Astrocyte of the spinal cord (primary cell): ENCODE measurements around the gene TMEM174.

Experiments used
- DNase-seq: peaks from one replicate; pipeline ENCODE4 v3.0.0; 2011; ENCODE audit warnings: low read depth, low spot score
- H3K4me3 ChIP-seq: 2 replicates; pipeline ENCODE4 v1.5.1; 2011; ENCODE audit warnings: low read depth, mild to moderate bottlenecking, low read length, moderate library complexity
- CTCF ChIP-seq: IDR thresholded peaks from 2 replicates; pipeline ENCODE4 v1.5.1; 2012; ENCODE audit warnings: low read depth, mild to moderate bottlenecking, low read length, inconsistent platforms
- in situ Hi-C: cut with HindIII; loops from 2 replicates; pipeline ENCODE4 v1.10.0; 2017; ENCODE audit warnings: low sequenced_read_pairs

Gene TMEM174

DNA sequence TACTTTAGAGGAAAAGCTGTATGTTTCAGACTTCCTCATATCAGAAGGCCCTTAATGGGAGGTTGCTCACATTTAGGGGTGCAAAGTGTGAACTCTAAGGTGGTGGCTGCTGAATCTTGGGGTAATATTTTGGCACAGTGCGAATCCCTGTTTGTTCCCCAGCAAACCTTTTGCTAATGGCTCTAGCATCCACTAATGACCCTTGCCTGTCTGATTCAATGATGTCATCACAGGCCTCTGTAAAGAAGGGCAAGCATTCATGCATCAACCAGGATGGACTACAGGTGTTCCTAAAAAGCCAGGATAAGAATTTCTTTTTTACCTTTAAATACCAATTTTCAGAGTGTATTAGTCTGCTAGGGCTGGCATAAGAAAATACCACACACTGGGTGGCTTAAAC lies 32.2 kb upstream of the TMEM174 start:
- in situ Hi-C loops: no loop called here
- no peak for TF ChIP-seq CTCF
- no peak for DNase-seq
- no peak overlapping the region for H3K4me3 ChIP-seq

DNA sequence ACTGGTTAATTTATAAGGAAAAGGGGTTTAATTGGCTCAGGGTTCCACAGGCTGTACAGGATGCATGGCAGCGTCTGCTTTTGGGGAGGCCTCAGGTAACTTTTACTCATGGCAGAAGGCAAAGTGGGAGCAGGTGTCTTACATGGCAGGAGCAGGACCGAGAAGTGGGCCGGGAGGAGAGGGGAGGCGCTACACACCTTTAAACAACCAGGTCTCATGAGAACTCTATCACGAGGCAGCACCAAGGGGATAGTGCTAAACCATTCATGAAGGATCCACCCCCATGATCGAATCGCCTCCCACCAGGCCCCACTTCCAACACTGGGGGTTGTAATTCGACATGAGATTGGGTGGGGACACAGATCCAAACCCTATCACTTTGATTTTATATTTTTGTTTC lies 31.0 kb upstream of the TMEM174 start:
- in situ Hi-C loops: no loop called here
- TF ChIP-seq CTCF: no peak
- no peak for DNase-seq
- no peak overlapping the region for H3K4me3 ChIP-seq

GRCh38 chr5:73143716-73144115 lies 29.3 kb upstream of the TMEM174 start:
- in situ Hi-C loops: no loop called here
- TF ChIP-seq CTCF: no peak
- H3K4me3 ChIP-seq: no peak overlapping the region
- no peak for DNase-seq

DNA sequence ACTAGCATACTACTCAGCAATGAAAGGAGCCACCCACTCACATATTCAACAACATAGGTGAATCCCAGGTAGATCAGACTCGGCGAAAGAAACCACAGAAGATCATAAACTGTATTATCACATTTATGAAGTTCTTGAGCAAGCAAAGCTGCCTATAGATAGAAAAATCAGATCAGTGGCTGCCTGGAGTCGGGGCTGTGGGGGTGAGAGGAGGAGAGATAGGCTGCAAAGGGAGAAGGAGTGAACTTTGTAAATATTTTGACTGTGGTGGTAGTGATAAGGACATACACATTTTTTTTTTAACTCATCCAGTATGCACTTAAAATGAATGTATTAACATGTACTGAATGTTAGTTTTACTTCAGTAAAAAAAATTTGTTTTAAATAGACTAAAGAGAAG lies 23.5 kb upstream of the TMEM174 start:
- no peak for DNase-seq
- no peak overlapping the region for H3K4me3 ChIP-seq
- TF ChIP-seq CTCF: no peak
- in situ Hi-C loops: no loop called here

GRCh38 chr5:73150876-73151275 lies 22.1 kb upstream of the TMEM174 start:
- no peak for DNase-seq
- no peak for TF ChIP-seq CTCF
- in situ Hi-C loops: no loop called here
- H3K4me3 ChIP-seq: no peak overlapping the region

- no peak for TF ChIP-seq CTCF
- H3K4me3 ChIP-seq: no peak overlapping the region
- peak; percentile 73 for DNase-seq
- in situ Hi-C loops: no loop called here
Measured at GRCh38 chr5:73151766-73152410, 21.1 kb upstream of the TMEM174 start.
